SK-N-SH treated with all-trans-retinoic acid at 6 μM for 48 hours (cell line): Measurements from ENCODE around the gene ZNF398.

Source experiments
- ATAC-seq: fragments of 200-7000 bp; cut with Tn5 transposase; 3 replicates; pipeline ENCODE4 v1.9.1; 2020; ENCODE audit warnings: mild to moderate bottlenecking, moderate library complexity
- ARNTL ChIP-seq: fragments of 450-650 bp; formaldehyde crosslinking; IDR thresholded peaks from 2 replicates; pipeline ENCODE4 v1.5.0; 2020; ENCODE audit warnings: low read depth, mild to moderate bottlenecking, moderate library complexity, borderline replicate concordance
- ESRRG ChIP-seq: fragments of 250-450 bp; sonication (Bioruptor Pico); IDR thresholded peaks from 2 replicates; pipeline ENCODE4 v1.6.1; 2021; ENCODE audit warnings: mild to moderate bottlenecking
- GLIS3 ChIP-seq: fragments of 250-450 bp; sonication (Bioruptor Pico); IDR thresholded peaks from 2 replicates; pipeline ENCODE4 v1.5.0; 2020; ENCODE audit warnings: mild to moderate bottlenecking, moderate library complexity
- ISL1 ChIP-seq: fragments of 250-450 bp; sonication (Bioruptor Pico); IDR thresholded peaks from 2 replicates; pipeline ENCODE4 v2.1.2; 2022; ENCODE audit warnings: mild to moderate bottlenecking, moderate library complexity
- OSR1 ChIP-seq: fragments of 250-450 bp; sonication (Bioruptor Pico); IDR thresholded peaks from 2 replicates; pipeline ENCODE4 v1.8.0; 2022; ENCODE audit warnings: moderate library complexity, mild to moderate bottlenecking, inconsistent platforms
- POU6F1 ChIP-seq: fragments of 250-450 bp; sonication (Bioruptor Pico); IDR thresholded peaks from 2 replicates; pipeline ENCODE4 v1.8.0; 2021; ENCODE audit warnings: low read depth, mild to moderate bottlenecking, moderate library complexity, borderline replicate concordance
- PPARA ChIP-seq: fragments of 250-450 bp; sonication (Bioruptor Pico); IDR thresholded peaks from 2 replicates; pipeline ENCODE4 v1.5.0; 2020; ENCODE audit warnings: mild to moderate bottlenecking, borderline replicate concordance
- RARB ChIP-seq: fragments of 250-450 bp; sonication (Bioruptor Pico); IDR thresholded peaks from 2 replicates; pipeline ENCODE4 v1.8.0; 2021; ENCODE audit warnings: mild to moderate bottlenecking, moderate library complexity
- TCF4 ChIP-seq: fragments of 250-450 bp; sonication (Bioruptor Pico); IDR thresholded peaks from 2 replicates; pipeline ENCODE4 v1.8.0; 2021; ENCODE audit warnings: mild to moderate bottlenecking, moderate library complexity, borderline replicate concordance
- TOX ChIP-seq: fragments of 250-450 bp; sonication (Bioruptor Pico); IDR thresholded peaks from 2 replicates; pipeline ENCODE4 v1.8.0; 2021; ENCODE audit warnings: mild to moderate bottlenecking, moderate library complexity, borderline replicate concordance
- TSHZ2 ChIP-seq: fragments of 250-450 bp; sonication (Bioruptor Pico); IDR thresholded peaks from 2 replicates; pipeline ENCODE4 v1.5.0; 2020; ENCODE audit warnings: mild to moderate bottlenecking, moderate library complexity
- ZC3H10 ChIP-seq: fragments of 250-450 bp; sonication (Bioruptor Pico); IDR thresholded peaks from 2 replicates; pipeline ENCODE4 v1.5.1; 2021; ENCODE audit warnings: mild to moderate bottlenecking, moderate library complexity
- ZFP3 ChIP-seq: fragments of 250-450 bp; sonication (Bioruptor Pico); IDR thresholded peaks from 2 replicates; pipeline ENCODE4 v1.5.0; 2020; ENCODE audit warnings: mild to moderate bottlenecking, moderate library complexity
- ZNF565 ChIP-seq: fragments of 450-650 bp; formaldehyde crosslinking; conservative IDR thresholded peaks from 2 replicates; pipeline ENCODE4 v1.5.0; 2020; ENCODE audit warnings: low read depth, mild to moderate bottlenecking, moderate library complexity
- ZNF70 ChIP-seq: fragments of 450-650 bp; formaldehyde crosslinking; IDR thresholded peaks from 2 replicates; pipeline ENCODE4 v1.5.0; 2020; ENCODE audit warnings: mild to moderate bottlenecking, moderate library complexity
- ZNF8 ChIP-seq: fragments of 450-650 bp; formaldehyde crosslinking; IDR thresholded peaks from 2 replicates; pipeline ENCODE4 v1.5.0; 2020; ENCODE audit warnings: mild to moderate bottlenecking, moderate library complexity
- TF ChIP-seq, protein P1 (sequence below): fragments of 250-450 bp; sonication (Bioruptor Pico); IDR thresholded peaks from 2 replicates; pipeline ENCODE4 v1.5.1; 2020; ENCODE audit warnings: low read depth, mild to moderate bottlenecking, moderate library complexity
- TF ChIP-seq, protein P2 (sequence below): fragments of 250-450 bp; sonication (Bioruptor Pico); IDR thresholded peaks from 2 replicates; pipeline ENCODE4 v1.5.1; 2021; ENCODE audit warnings: mild to moderate bottlenecking, moderate library complexity
- TF ChIP-seq, protein P3 (sequence below): fragments of 250-450 bp; sonication (Bioruptor Pico); IDR thresholded peaks from 2 replicates; pipeline ENCODE4 v1.8.0; 2020; ENCODE audit warnings: mild to moderate bottlenecking, moderate library complexity, borderline replicate concordance

ZNF398 gene

DNA sequence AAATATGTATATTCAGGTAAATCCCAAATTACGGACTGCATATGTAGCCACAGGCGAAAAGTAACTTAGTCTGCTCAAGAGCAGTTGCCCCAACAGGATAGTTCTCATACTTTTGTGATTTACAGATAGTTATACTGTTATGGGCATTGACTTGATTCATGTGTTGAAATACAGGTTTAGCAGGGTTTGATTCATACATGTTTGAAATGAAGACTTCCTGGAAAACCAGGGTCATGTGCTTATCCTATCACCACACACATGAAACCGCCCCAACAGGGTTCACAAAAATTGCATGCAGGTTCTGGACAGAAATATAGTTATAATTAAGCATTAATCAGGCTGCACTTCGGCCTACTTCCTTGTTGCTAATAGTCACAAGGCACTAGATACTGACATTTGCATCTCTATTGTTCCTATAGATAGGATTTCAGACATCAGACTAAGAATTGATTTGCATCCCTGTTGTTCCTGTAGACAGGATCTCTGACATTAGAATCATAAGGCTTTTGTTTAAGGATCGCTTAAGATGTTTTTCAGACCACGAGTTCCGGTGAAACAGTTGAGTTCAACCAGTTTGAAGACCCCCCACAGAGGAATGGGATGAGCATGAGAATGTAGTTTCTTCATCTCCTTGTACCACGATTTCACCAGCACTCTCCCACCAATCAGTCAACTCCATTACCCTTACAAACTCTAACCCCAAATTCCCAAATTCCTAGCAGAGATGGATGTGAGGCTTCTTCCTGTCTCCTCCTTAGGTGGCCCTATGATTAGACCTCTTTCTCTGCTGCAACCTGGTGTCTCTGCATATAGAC, 2.0 kb upstream of the ZNF398 start:
- no peak for TF ChIP-seq TOX (CRISPR knock-in tag)
- TF ChIP-seq RARB, result no peak
- TF ChIP-seq ZFP3 (CRISPR knock-in tag), result no peak
- no peak for TF ChIP-seq POU6F1 (CRISPR knock-in tag)
- no peak for TF ChIP-seq ZNF565 (CRISPR knock-in tag)
- TF ChIP-seq ZC3H10 (CRISPR knock-in tag), result no peak
- no peak for TF ChIP-seq ESRRG (CRISPR knock-in tag)
- no peak for ATAC-seq

DNA sequence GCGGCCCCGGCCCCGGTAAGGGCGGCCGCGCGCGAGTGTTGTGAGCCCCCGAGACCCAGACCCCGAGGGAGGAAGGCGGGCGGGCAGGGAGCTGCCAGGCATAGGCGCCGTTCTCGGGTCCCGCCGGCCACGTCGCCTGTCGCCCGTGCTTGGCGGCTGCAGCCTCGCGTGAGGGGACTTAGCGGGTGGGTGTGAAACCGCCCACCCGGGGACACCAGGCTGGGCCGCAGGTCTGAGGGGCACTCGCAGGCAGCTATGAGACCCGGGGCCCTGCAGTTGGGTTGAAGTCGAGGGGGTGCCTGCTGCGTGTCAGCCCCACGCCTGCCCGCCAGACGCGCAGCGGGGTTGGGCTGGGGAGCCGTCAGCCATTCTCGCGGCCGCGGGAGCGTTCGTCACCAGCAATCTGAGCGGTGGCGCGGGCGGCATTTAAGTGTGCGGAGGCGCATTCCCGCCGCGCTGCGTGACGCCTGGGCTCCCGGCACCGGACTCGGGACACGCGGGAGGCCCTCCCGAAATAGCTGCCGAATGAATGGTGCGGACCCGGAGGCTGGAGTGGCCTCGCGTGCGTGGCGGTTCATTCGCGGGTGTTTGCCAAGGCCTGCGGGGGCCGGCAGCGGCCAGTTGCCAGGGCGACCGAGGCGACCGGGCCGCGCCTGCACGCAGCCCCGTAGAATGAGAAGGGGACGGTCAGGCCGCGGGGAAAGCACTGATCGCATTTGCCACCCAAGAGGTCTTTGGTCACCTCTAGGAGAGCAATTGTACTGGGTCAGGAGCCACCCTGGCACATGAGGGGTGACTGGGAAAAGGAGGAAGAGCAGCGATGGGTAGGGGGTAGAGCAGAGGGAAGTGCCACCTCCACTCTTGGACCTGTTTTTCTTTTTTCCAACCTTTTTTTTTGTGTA, 750 bp downstream of the ZNF398 start:
- peak; percentile 71 for ATAC-seq
- TF ChIP-seq ZNF8 (CRISPR knock-in tag), result no peak
- TF ChIP-seq POU6F1 (CRISPR knock-in tag), result no peak
- TF ChIP-seq ISL1 (CRISPR knock-in tag), result no peak
- TF ChIP-seq, protein P1, sequence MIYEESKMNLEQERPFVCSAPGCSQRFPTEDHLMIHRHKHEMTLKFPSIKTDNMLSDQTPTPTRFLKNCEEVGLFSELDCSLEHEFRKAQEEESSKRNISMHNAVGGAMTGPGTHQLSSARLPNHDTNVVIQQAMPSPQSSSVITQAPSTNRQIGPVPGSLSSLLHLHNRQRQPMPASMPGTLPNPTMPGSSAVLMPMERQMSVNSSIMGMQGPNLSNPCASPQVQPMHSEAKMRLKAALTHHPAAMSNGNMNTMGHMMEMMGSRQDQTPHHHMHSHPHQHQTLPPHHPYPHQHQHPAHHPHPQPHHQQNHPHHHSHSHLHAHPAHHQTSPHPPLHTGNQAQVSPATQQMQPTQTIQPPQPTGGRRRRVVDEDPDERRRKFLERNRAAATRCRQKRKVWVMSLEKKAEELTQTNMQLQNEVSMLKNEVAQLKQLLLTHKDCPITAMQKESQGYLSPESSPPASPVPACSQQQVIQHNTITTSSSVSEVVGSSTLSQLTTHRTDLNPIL (CRISPR knock-in tag), result no peak
- TF ChIP-seq PPARA (CRISPR knock-in tag), result no peak
- TF ChIP-seq, protein P2, sequence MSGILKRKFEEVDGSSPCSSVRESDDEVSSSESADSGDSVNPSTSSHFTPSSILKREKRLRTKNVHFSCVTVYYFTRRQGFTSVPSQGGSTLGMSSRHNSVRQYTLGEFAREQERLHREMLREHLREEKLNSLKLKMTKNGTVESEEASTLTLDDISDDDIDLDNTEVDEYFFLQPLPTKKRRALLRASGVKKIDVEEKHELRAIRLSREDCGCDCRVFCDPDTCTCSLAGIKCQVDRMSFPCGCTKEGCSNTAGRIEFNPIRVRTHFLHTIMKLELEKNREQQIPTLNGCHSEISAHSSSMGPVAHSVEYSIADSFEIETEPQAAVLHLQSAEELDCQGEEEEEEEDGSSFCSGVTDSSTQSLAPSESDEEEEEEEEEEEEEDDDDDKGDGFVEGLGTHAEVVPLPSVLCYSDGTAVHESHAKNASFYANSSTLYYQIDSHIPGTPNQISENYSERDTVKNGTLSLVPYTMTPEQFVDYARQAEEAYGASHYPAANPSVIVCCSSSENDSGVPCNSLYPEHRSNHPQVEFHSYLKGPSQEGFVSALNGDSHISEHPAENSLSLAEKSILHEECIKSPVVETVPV (CRISPR knock-in tag), result no peak
- no peak for TF ChIP-seq GLIS3 (CRISPR knock-in tag)
- TF ChIP-seq OSR1 (CRISPR knock-in tag), result no peak
- no peak for TF ChIP-seq ESRRG (CRISPR knock-in tag)
- no peak for TF ChIP-seq ARNTL
- TF ChIP-seq ZNF565 (CRISPR knock-in tag), result no peak
- no peak for TF ChIP-seq TOX (CRISPR knock-in tag)

DNA sequence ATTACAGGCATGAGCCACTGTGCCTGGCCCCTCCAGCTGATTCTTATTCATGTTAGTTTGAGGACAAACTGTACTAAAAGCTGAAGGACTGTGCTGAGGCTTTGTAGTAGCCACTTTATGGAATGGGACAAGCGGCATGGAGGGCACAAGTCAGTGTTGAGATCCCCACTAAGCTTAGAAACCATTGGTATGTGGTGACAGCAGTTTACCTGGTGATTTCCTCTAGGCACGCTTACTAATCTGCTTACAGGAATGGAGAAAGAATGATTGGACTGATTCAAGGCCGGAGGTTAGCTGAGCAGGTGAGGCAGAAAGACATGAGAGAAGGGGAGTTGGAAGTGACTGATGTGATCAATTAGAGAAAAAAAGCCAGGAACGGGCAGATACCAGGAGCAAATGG, 3.7 kb downstream of the ZNF398 start:
- no peak for TF ChIP-seq ESRRG (CRISPR knock-in tag)
- no peak for ATAC-seq

- ATAC-seq, result no peak
- TF ChIP-seq ZNF70 (CRISPR knock-in tag) (no peak), TCF4 (no peak), ZNF565 (CRISPR knock-in tag) (no peak), ZC3H10 (CRISPR knock-in tag) (no peak), TOX (CRISPR knock-in tag) (no peak), POU6F1 (CRISPR knock-in tag) (no peak), GLIS3 (CRISPR knock-in tag) (no peak), TSHZ2 (no peak), ZFP3 (CRISPR knock-in tag) (no peak)
- TF ChIP-seq, protein P3, sequence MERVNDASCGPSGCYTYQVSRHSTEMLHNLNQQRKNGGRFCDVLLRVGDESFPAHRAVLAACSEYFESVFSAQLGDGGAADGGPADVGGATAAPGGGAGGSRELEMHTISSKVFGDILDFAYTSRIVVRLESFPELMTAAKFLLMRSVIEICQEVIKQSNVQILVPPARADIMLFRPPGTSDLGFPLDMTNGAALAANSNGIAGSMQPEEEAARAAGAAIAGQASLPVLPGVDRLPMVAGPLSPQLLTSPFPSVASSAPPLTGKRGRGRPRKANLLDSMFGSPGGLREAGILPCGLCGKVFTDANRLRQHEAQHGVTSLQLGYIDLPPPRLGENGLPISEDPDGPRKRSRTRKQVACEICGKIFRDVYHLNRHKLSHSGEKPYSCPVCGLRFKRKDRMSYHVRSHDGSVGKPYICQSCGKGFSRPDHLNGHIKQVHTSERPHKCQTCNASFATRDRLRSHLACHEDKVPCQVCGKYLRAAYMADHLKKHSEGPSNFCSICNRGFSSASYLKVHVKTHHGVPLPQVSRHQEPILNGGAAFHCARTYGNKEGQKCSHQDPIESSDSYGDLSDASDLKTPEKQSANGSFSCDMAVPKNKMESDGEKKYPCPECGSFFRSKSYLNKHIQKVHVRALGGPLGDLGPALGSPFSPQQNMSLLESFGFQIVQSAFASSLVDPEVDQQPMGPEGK, result no peak
Measured at GRCh38 chr7:149153346-149153745, 6.1 kb downstream of the ZNF398 start.
